Activated naive CD4-positive, alpha-beta T cell treated with Interleukin-2 at 50 U/mL for 16 hours (primary cell): ENCODE results near the gene PAXX.

Experiments
- DNase-seq: peaks from one replicate; pipeline ENCODE4 v3.0.0-alpha.2; 2020

Gene PAXX

GRCh38 chr9:137034709-137035506 lies 42.7 kb downstream of the PAXX start:
- peak; percentile 88 for DNase-seq

DNA sequence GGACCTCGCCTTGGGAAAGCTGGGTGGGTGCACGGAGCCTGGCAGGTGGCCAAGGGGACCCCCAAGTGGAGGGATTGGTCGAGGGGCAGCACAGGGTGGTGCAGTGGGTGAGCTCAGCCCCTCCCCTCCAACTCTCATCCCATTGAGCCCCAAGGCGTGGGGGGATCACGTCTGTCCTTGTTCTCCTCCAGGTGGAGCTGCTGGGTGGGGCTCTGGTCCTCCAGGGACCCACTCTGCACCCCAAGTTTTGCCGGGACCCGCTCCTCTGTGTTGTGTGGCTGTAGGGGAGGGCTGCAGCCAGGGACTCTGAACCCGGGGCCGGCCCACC lies 43.2 kb downstream of the PAXX start:
- no peak for DNase-seq

DNA sequence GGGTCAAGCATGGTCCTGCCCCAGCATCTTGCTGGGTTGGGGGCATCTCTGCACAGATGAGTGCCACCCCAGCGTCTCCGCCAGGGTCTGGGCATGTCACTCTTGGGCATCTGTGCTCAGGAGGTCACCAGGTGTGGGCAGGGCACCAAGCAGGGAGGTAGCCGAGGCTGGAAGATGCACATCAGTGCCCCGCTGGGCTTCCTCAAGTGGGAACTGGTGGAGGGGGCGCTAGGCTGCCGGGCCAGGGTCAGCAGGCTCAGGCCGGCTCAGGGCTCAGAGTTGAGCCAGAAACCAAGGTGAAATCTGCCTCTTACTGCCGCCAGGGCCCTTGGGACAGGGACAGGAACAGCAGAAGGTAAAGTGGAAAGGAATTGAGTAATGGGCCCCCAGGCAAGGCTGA lies 43.7 kb downstream of the PAXX start:
- DNase-seq: no peak

- DNase-seq: no peak
Observed at GRCh38 chr9:137037035-137037434, 44.8 kb downstream of the PAXX start.

DNA sequence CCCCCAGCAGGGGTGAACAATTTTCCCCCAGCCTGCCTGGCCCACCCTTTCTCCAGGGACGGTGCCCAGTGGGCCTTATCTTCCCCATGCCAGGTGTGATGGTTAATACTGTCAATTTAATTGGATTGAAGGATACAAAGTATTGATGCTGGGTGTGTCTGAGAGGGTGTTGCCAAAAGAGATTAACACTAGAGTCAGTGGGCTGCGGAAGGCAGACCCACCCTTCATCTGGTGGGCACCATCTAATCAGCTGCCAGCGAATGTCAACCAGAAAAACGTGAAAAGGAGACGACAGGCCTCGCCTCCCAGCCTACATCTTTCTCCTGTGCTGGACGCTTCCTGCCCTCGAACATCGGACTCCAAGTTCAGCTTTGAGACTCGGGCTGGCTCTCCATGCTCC lies 45.3 kb downstream of the PAXX start:
- no peak for DNase-seq

GRCh38 chr9:137038916-137039315 lies 46.7 kb downstream of the PAXX start:
- no peak for DNase-seq

- DNase-seq: no peak
Observed at GRCh38 chr9:137039611-137040366, 47.6 kb downstream of the PAXX start.

GRCh38 chr9:137040568-137040967 lies 48.3 kb downstream of the PAXX start:
- no peak for DNase-seq

DNA sequence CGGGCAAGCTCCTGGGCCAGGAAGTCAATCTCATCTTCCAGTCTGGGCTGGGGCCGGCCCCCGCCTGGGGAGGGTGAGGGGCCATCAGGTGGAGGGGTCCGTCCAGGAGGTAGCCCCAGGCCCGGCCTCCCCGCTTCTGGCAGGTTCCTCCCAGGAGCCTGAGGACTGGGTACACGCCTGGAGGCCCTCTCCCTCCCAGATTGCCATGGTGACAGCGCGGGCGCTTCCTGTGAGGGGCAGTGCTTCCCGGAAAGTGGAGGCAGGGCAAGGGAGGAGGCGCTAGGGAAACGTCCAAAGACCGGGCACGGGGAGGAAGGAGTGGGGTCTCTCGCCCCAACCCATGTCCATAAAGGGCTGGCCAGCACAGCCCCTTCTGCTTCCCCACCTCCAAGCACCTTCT lies 48.9 kb downstream of the PAXX start:
- DNase-seq: no peak

DNA sequence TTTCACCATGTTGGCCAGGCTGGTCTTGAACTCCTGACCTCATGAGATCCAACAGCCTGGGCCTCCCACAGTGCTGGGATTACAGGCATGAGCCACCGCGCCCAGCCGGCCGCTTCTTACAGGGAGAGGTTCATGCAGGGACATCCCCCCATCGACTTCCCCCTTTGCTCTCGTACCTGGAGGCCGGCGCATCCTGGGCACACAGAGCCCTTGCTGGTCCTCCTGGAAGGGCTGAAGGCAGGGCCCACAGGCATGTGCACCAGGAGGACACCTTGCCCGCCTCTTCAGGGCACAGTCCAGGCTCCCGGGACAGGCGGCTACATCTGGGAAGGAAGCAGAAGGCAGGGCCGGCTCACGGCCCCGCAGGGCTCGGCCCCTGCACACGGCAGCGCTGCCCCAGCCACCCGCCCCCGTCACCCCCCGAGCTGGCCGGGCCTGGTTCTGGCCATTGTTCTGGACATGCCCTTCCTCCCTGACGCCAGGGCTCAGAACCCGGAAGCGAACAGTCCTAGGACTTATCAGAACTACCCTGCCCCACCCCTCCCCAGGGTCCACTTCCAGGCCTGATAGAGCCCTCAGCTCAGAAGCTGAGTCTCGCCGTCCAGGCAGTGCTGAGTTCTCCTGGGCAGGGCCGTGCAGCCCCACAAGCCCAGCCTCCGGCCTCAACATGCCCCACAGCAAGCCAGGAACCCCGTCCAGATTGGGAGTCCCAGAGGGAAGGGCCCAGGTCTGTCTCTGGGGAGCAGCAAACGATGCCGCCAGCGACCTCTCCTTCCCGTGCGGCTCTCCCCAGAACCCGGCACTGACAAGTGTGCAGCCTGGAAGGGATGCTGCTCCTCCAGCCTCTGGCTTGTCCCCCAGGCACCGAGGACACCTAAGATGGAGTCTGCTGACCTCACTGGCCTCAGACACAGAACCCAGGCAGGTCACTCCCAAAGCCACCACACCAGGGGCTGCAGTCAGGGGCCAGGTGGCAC lies 50.8 kb downstream of the PAXX start:
- DNase-seq: no peak
